NCI-H2227 (cell line): Measurements from ENCODE around the gene ADGRB3.

Source experiments
- DNase-seq: peaks from one replicate; lab custom pipeline; 2025; ENCODE audit not compliant: unreplicated experiment; lab: John Stamatoyannopoulos, UW

ADGRB3 gene

GRCh38 chr6:69294862-69295261 is 659.8 kb downstream of the ADGRB3 start:
- DNase-seq, result no peak

- no peak for DNase-seq
Observed at GRCh38 chr6:69303382-69303781, 668.3 kb downstream of the ADGRB3 start.

DNA sequence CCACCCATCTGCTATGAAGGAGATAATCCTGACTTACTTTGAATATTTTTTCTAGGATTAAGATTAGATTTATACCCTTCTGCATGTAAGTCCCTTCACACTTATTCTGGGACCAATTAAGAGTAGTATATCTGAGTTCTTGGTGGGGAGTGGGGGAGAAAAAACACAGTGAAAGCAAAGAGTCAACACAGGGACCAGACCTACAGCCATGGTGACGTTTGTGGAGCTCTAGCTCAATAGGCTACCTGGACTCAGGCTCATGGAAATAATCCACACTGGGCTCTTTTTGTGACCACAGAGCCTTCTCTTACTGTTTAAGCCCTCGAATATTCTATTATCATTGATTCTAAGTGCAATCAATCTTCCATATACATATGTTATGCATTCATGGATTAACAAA is 670.4 kb downstream of the ADGRB3 start:
- no peak for DNase-seq

GRCh38 chr6:69308584-69308983 is 673.5 kb downstream of the ADGRB3 start:
- no peak for DNase-seq

GRCh38 chr6:69311888-69312287 is 676.8 kb downstream of the ADGRB3 start:
- no peak for DNase-seq

DNA sequence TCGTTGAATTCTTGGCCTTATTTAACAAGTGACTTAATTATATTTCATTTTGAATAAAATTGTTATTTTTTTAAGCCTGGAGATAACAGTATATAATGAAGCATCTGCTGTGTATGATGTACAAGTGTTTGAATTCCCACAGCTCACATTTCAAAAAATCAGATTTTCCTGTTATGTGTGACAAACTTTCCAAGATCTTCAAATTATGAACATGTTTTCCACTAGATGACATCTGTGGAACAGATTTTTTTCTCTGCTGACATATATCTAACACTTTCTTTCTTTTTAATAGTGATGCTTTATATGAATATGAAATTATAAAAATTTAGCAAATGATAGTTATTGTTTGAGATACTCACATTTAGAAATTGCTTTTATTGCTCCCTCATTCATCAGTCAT is 678.9 kb downstream of the ADGRB3 start:
- no peak for DNase-seq

- DNase-seq, result no peak
Observed at GRCh38 chr6:69314531-69314930, 679.4 kb downstream of the ADGRB3 start.

DNA sequence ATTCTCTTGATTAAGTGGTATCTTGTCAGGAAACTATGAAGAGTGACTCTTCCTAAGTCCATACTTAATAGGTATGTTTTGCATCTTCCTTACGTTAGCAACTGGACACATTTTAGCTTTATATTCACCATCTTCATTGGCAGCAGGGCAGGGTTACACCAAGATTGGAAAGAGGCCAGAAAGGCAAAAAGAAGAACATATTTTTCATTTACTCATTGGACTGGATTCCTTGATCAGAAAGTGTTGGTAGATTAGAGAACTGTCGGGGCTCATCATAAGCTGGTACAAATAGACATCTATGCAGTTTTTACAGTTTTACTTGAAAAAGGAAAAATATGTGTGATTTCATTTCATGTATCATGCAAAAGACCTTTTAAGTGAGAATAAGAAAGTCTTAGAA is 696.8 kb downstream of the ADGRB3 start:
- DNase-seq, result no peak

GRCh38 chr6:69337311-69337710 is 702.2 kb downstream of the ADGRB3 start:
- no peak for DNase-seq

- DNase-seq, result no peak
Observed at GRCh38 chr6:69338431-69339162, 703.5 kb downstream of the ADGRB3 start.

DNA sequence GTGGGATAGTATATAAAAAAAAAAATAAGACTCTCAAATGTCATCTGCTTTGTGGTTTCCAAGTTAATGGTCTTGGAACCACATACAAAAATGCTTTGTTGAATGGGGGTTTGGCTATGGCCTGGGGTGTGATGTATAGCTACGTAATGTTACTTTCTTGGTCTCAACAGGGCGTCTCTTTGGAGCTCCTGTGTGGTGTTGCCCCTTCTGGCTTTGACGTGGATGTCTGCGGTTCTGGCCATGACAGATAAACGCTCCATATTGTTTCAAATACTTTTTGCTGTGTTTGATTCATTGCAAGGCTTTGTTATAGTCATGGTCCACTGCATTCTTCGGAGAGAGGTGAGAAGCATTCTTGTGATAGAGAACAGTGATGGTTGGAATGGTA is 704.1 kb downstream of the ADGRB3 start:
- DNase-seq, result no peak

GRCh38 chr6:69340196-69340595 is 705.1 kb downstream of the ADGRB3 start:
- DNase-seq, result no peak

- no peak for DNase-seq
Observed at GRCh38 chr6:69343851-69344250, 708.8 kb downstream of the ADGRB3 start.

- DNase-seq, result no peak
Observed at GRCh38 chr6:69349771-69350170, 714.7 kb downstream of the ADGRB3 start.

DNA sequence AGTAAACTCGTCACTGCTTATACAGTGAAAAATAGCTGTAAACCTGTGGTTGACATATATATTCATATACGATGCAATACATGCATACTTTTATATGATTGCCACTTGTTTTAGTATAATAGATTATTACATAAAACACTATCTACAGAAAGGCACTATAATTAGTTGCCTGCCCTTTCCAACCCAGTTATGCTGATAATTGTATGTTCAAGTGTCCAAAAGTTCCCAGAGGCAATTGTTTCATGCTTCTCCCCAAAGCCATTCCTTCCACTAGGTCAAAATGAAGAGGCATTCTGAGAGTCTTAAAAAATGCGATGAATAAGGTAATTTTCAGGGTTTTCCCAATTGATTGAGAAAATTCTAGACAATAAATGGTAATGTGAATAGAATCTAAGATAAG is 727.1 kb downstream of the ADGRB3 start:
- DNase-seq, result no peak

DNA sequence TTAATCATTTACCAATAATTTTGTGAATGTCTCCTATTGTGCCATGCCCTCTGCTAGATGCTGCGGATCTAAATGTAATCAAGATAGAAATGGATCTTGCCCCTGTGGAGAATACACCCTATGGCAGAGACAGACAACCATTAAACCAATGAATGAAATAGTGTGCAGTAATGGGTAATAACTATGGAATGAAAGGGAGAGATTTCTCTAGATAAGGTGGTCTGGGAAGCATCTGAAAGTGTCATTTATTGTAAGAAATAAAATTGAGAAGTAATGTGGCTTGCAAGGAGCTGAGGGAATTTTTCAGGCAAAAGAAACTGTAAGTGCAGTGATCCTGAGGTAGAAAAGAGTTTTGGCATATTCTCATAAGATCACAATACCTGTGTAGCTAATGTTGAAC is 731.7 kb downstream of the ADGRB3 start:
- no peak for DNase-seq

- no peak for DNase-seq
Observed at GRCh38 chr6:69368613-69369012, 733.5 kb downstream of the ADGRB3 start.

DNA sequence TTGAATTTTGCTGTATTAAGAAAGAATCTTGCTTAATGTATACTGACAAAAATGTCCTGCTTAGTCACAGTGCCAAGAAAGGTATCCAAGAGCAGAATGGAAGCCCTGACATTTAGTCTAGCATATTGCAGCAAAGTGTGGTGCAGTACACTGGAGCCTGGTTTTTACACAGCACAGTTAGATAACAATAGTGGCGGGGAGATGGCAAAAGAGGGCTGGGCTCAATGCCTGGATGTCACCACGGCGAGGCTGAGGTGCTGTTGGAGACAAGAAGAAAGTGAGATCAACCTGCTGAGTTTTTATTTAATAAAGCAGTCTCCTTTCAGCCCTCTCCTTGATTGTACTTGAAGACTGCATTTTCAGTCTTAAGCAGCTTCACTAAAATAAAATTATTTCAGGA is 735.7 kb downstream of the ADGRB3 start:
- no peak for DNase-seq

DNA sequence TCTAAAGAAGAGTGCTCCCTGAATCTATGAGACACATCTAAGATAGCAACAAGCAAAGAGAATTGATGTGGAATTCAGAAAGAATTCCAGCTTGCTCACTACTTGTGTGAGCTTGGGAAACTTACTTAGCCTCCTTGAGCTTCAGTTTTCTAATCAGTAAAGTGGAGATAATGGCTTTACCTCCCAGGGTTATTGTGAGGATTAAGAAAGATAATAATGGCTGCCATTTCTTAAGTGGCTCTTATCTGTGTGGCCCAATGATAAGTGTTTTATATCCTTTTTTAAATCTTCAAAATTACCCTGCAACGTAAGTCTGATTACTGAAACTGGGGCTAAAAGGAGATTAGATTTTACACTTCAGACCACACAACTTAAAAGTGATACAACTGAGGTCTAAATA is 743.2 kb downstream of the ADGRB3 start:
- no peak for DNase-seq

GRCh38 chr6:69379518-69379917 is 744.4 kb downstream of the ADGRB3 start:
- DNase-seq, result no peak

DNA sequence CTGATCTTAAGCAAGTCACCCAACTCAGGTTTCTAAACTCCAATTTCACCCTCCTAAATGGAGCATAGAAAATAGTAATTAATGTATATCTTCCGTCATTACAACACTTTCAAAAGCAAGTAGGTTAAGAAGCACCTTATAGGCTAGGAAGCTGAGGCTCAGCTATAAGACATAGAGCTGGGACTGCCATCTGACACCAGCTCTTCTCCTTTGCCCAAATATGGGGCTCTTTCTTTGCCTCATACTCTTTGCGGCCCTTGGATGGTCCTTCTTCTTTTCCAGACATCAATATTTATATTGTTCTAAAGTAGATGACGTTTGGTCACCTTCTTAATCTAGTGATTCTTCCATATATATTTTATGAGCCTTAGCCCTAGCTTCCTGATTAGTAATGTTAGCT is 748.5 kb downstream of the ADGRB3 start:
- no peak for DNase-seq

DNA sequence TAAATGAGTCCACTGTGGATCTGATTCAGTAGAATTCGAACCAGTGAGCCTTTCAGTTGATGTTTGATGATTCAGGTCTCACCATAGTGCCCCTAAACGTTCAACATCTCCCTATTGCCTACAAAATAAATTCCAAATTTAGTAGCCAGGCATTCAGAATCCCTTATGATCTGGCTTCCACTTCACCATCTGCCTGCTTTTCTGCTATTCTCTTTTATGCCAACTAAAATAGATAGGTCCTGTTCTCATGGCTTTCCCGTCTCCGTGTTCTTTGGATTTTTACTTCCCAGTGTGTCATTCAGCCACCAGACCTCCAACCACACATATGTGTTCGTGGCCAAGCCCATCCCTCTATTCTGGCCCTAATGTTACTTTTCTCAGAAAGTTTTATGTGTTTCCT is 751.3 kb downstream of the ADGRB3 start:
- DNase-seq, result no peak

GRCh38 chr6:69390125-69390524 is 755.0 kb downstream of the ADGRB3 start:
- no peak for DNase-seq
